Measurements from ENCODE around the gene RPS6KA2.

Gene RPS6KA2

DNA sequence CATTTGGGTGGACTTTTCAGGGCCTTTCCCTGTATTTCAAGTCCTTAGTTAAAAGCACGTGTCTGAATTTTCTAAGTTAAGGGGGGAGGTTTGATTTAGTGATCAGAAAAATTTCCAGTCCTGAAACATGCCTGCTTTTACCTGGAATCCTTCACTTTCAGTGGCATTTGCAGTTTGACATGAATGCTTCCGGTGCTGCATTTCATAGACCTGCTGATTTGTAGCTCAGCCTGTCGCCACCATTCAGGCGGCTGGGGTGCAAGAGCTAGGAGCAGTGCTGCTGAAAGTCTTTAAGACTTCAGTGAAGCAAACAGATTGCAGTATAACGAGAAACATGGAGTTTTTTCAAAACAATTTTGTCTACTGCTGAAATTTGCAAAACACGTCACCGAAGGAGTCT, 14.0 kb downstream of the RPS6KA2 start:
- Histone ChIP-seq H3K9me3 (ENCODE audit: control insufficient read depth, low read length) (no peaks in the 10 kb centered on the region), H3K4me3 (ENCODE audit: extremely low read depth, insufficient read depth, low read length, poor library complexity, severe bottlenecking) (no peak overlapping the region), H3K27ac (ENCODE audit: low read depth, low read length, severe bottlenecking) (no peak overlapping the region), H3K4me1 (ENCODE audit: control insufficient read depth, insufficient read depth, low read length, poor library complexity, severe bottlenecking) (peaks cover 16% of the 10 kb centered on the region), H3K36me3 (ENCODE audit: control insufficient read depth, insufficient read depth, low read length) (peaks cover 4% of the 10 kb centered on the region)
- 92 to 93% methylated on average over 7 of the region's 7 CpGs for WGBS, 2 experiments (ENCODE audit: insufficient coverage in 2 of 2)

DNA sequence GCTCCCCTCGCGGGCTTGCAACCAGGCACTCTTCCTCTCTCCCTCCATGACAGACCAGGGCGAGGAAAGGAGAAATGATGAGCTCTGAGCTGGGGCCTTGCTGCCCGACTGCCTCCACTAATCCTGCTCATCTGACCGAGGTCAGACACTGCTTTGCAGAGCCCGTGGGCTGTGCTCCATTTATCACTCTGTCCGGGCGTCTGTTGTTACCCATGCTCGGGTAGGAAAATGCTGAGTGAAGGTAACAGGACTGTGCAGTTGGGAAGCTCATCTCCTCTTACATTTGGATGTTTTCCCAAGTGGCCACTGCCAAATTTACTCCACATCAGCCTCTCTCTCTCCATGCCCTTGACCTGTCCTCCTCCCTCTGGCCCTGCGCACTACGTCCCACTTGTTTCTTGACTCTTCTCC, 14.6 kb downstream of the RPS6KA2 start:
- Histone ChIP-seq H3K27ac (ENCODE audit: low read depth, low read length, severe bottlenecking) (no peak overlapping the region), H3K4me1 (ENCODE audit: control insufficient read depth, insufficient read depth, low read length, poor library complexity, severe bottlenecking) (peaks cover 16% of the 10 kb centered on the region), H3K4me3 (ENCODE audit: extremely low read depth, insufficient read depth, low read length, poor library complexity, severe bottlenecking) (no peak overlapping the region), H3K9me3 (ENCODE audit: control insufficient read depth, low read length) (no peaks in the 10 kb centered on the region), H3K36me3 (ENCODE audit: control insufficient read depth, insufficient read depth, low read length) (no peaks in the 10 kb centered on the region)
- 91 to 94% methylated on average over 8 to 9 of the region's 11 CpGs for WGBS, 2 experiments (ENCODE audit: insufficient coverage in 2 of 2)

DNA sequence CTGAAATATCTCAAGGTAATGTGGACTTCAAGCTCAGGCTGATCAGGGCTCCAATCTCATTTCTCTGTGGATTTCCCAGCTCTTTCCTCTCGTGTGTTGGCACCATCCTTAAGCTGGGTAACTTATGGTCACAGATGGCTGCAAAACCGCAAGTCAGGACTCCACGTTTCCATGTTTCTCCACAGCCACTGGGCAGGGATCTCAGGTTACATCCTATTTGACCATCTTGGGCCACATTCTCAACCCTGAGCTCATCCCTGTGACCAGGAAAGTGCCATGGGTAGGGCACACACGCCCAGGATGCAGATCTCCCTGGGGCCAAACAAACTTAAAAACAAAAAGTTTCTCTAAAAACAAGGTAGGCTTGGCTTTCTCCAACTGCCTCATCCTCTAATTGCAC, 15.4 kb downstream of the RPS6KA2 start:
- WGBS, 2 experiments (ENCODE audit: insufficient coverage in 2 of 2) = 90 to 91% methylated on average over 4 of the region's 4 CpGs
- H3K4me1 ChIP-seq (ENCODE audit: control insufficient read depth, insufficient read depth, low read length, poor library complexity, severe bottlenecking) = peaks cover 16% of the 10 kb centered on the region
- no peaks in the 10 kb centered on the region for H3K9me3 ChIP-seq (ENCODE audit: control insufficient read depth, low read length)
- H3K27ac ChIP-seq (ENCODE audit: low read depth, low read length, severe bottlenecking) = no peak overlapping the region
- H3K4me3 ChIP-seq (ENCODE audit: extremely low read depth, insufficient read depth, low read length, poor library complexity, severe bottlenecking) = no peak overlapping the region
- no peaks in the 10 kb centered on the region for H3K36me3 ChIP-seq (ENCODE audit: control insufficient read depth, insufficient read depth, low read length)

GRCh38 chr6:166610069-166610468, 17.0 kb downstream of the RPS6KA2 start:
- H3K9me3 ChIP-seq (ENCODE audit: control insufficient read depth, low read length) = no peaks in the 10 kb centered on the region
- H3K36me3 ChIP-seq (ENCODE audit: control insufficient read depth, insufficient read depth, low read length) = no peaks in the 10 kb centered on the region
- no peak overlapping the region for H3K27ac ChIP-seq (ENCODE audit: low read depth, low read length, severe bottlenecking)
- H3K4me1 ChIP-seq (ENCODE audit: control insufficient read depth, insufficient read depth, low read length, poor library complexity, severe bottlenecking) = peaks cover 5% of the 10 kb centered on the region
- WGBS, 2 experiments (ENCODE audit: insufficient coverage in 2 of 2) = 76 to 82% methylated on average over 7 to 8 of the region's 9 CpGs
- no peak overlapping the region for H3K4me3 ChIP-seq (ENCODE audit: extremely low read depth, insufficient read depth, low read length, poor library complexity, severe bottlenecking)

DNA sequence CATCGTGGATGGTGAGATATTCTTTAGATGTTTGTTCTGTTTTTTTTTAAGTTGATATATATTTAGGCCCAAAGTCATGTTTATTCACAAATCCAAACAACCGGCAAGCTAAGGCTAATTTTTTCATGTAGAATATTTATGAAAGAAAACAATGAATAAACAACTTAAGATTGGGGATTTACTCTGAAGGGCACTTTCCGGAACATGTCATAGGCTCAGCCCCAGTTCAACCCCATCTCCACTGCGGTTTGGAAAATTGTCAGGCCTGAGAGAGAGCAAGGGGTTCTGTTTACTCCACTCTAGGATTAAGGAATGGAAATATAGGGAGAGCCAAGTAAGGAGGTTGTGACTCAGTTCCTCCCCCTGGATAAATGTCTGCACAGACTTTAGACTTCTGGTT, 18.3 kb downstream of the RPS6KA2 start:
- no peak overlapping the region for H3K4me3 ChIP-seq (ENCODE audit: extremely low read depth, insufficient read depth, low read length, poor library complexity, severe bottlenecking)
- H3K27ac ChIP-seq (ENCODE audit: low read depth, low read length, severe bottlenecking) = no peak overlapping the region
- H3K9me3 ChIP-seq (ENCODE audit: control insufficient read depth, low read length) = no peaks in the 10 kb centered on the region
- no peaks in the 10 kb centered on the region for H3K36me3 ChIP-seq (ENCODE audit: control insufficient read depth, insufficient read depth, low read length)
- no peaks in the 10 kb centered on the region for H3K4me1 ChIP-seq (ENCODE audit: control insufficient read depth, insufficient read depth, low read length, poor library complexity, severe bottlenecking)
- 100% methylated on average over 1 of the region's 4 CpGs; no CpG with 5 or more reads in 1 of the 2 experiments for WGBS, 2 experiments (ENCODE audit: insufficient coverage in 2 of 2)

GRCh38 chr6:166605752-166606151, 21.3 kb downstream of the RPS6KA2 start:
- no peaks in the 10 kb centered on the region for H3K9me3 ChIP-seq (ENCODE audit: control insufficient read depth, low read length)
- WGBS, 2 experiments (ENCODE audit: insufficient coverage in 2 of 2) = 92 to 99% methylated on average over 6 of the region's 6 CpGs
- H3K27ac ChIP-seq (ENCODE audit: low read depth, low read length, severe bottlenecking) = no peak overlapping the region
- no peak overlapping the region for H3K4me3 ChIP-seq (ENCODE audit: extremely low read depth, insufficient read depth, low read length, poor library complexity, severe bottlenecking)
- H3K4me1 ChIP-seq (ENCODE audit: control insufficient read depth, insufficient read depth, low read length, poor library complexity, severe bottlenecking) = no peaks in the 10 kb centered on the region
- no peaks in the 10 kb centered on the region for H3K36me3 ChIP-seq (ENCODE audit: control insufficient read depth, insufficient read depth, low read length)

GRCh38 chr6:166604911-166605310, 22.1 kb downstream of the RPS6KA2 start:
- H3K36me3 ChIP-seq (ENCODE audit: control insufficient read depth, insufficient read depth, low read length) = no peaks in the 10 kb centered on the region
- H3K27ac ChIP-seq (ENCODE audit: low read depth, low read length, severe bottlenecking) = no peak overlapping the region
- peaks cover 4% of the 10 kb centered on the region for H3K4me1 ChIP-seq (ENCODE audit: control insufficient read depth, insufficient read depth, low read length, poor library complexity, severe bottlenecking)
- H3K4me3 ChIP-seq (ENCODE audit: extremely low read depth, insufficient read depth, low read length, poor library complexity, severe bottlenecking) = no peak overlapping the region
- no peaks in the 10 kb centered on the region for H3K9me3 ChIP-seq (ENCODE audit: control insufficient read depth, low read length)
- 89 to 94% methylated on average over 5 of the region's 6 CpGs for WGBS, 2 experiments (ENCODE audit: insufficient coverage in 2 of 2)

DNA sequence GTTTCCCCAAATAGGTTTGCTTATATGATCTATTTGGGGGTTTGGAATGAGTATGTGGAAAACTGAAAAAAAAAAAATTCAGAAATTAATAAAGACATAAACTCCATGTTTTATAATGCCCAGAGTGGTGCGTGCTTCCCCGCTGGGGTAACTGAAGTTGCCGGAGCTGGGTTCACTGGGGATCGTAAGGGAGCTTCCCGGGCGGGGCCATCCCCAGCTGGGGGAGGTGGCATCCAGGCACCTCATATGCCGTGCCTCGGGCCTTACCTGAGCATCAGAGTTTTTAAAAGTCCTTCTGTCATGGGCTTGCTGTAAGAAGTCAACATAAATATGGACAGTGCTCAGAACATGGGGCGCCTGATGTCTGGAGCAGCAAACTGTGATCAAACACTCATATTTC, 22.7 kb downstream of the RPS6KA2 start:
- Histone ChIP-seq H3K36me3 (ENCODE audit: control insufficient read depth, insufficient read depth, low read length) (no peaks in the 10 kb centered on the region), H3K4me1 (ENCODE audit: control insufficient read depth, insufficient read depth, low read length, poor library complexity, severe bottlenecking) (peaks cover 8% of the 10 kb centered on the region), H3K27ac (ENCODE audit: low read depth, low read length, severe bottlenecking) (no peak overlapping the region), H3K4me3 (ENCODE audit: extremely low read depth, insufficient read depth, low read length, poor library complexity, severe bottlenecking) (no peak overlapping the region), H3K9me3 (ENCODE audit: control insufficient read depth, low read length) (no peaks in the 10 kb centered on the region)
- WGBS, 2 experiments (ENCODE audit: insufficient coverage in 2 of 2) = 90 to 95% methylated on average over 6 of the region's 9 CpGs

GRCh38 chr6:166603043-166603690, 23.9 kb downstream of the RPS6KA2 start:
- Histone ChIP-seq H3K4me3 (ENCODE audit: extremely low read depth, insufficient read depth, low read length, poor library complexity, severe bottlenecking) (no peak overlapping the region), H3K9me3 (ENCODE audit: control insufficient read depth, low read length) (no peaks in the 10 kb centered on the region), H3K36me3 (ENCODE audit: control insufficient read depth, insufficient read depth, low read length) (no peaks in the 10 kb centered on the region), H3K4me1 (ENCODE audit: control insufficient read depth, insufficient read depth, low read length, poor library complexity, severe bottlenecking) (peaks cover 17% of the 10 kb centered on the region), H3K27ac (ENCODE audit: low read depth, low read length, severe bottlenecking) (no peak overlapping the region)
- WGBS, 2 experiments (ENCODE audit: insufficient coverage in 2 of 2) = 87 to 93% methylated on average over 11 to 14 of the region's 14 CpGs

GRCh38 chr6:166601956-166602355, 25.1 kb downstream of the RPS6KA2 start:
- H3K27ac ChIP-seq (ENCODE audit: low read depth, low read length, severe bottlenecking) = no peak overlapping the region
- H3K9me3 ChIP-seq (ENCODE audit: control insufficient read depth, low read length) = no peaks in the 10 kb centered on the region
- peaks cover 28% of the 10 kb centered on the region for H3K4me1 ChIP-seq (ENCODE audit: control insufficient read depth, insufficient read depth, low read length, poor library complexity, severe bottlenecking)
- WGBS, 2 experiments (ENCODE audit: insufficient coverage in 2 of 2) = 97 to 98% methylated on average over 4 to 9 of the region's 10 CpGs
- no peak overlapping the region for H3K4me3 ChIP-seq (ENCODE audit: extremely low read depth, insufficient read depth, low read length, poor library complexity, severe bottlenecking)
- H3K36me3 ChIP-seq (ENCODE audit: control insufficient read depth, insufficient read depth, low read length) = no peaks in the 10 kb centered on the region

DNA sequence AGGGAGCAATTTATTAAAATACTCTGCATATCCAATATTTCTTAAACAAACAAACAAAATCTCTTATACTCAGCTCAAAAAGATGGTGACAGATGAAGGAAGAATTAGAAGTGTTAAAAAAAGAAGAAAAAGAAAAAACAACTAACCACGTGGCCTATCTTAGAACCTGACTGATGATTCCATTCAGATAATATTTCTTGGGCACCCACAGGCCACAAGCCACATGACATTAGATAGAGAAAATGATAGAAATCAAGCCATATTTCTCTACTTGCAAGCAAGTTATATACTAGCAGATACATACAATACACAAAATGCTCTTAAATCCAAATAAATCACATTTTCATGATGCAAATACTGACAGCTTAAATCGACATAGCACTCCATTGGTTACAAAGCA, 26.1 kb downstream of the RPS6KA2 start:
- H3K4me1 ChIP-seq (ENCODE audit: control insufficient read depth, insufficient read depth, low read length, poor library complexity, severe bottlenecking) = peaks cover 28% of the 10 kb centered on the region
- H3K36me3 ChIP-seq (ENCODE audit: control insufficient read depth, insufficient read depth, low read length) = no peaks in the 10 kb centered on the region
- no CpG with 5 or more reads among the region's 2 CpGs for WGBS, 2 experiments (ENCODE audit: insufficient coverage in 2 of 2)
- no peak overlapping the region for H3K27ac ChIP-seq (ENCODE audit: low read depth, low read length, severe bottlenecking)
- H3K9me3 ChIP-seq (ENCODE audit: control insufficient read depth, low read length) = no peaks in the 10 kb centered on the region
- no peak overlapping the region for H3K4me3 ChIP-seq (ENCODE audit: extremely low read depth, insufficient read depth, low read length, poor library complexity, severe bottlenecking)
